Measurements from ENCODE around the gene PRRG2. TPM values are rescaled to one million over a fixed set of nuclear protein-coding genes. Genes with fewer than 3 reads are reported as not detected.

PRRG2 gene
- total and polyA plus RNA-seq, 2 of the 13 experiments (the other 11 are each of a cell fraction or from before 2014, with no cell fraction given): 0.66 to 0.82 TPM

- TF ChIP-seq WIZ (CRISPR knock-in tag; IDR thresholded peaks at IDR 0.05): no peak
- TF ChIP-seq, protein P1, sequence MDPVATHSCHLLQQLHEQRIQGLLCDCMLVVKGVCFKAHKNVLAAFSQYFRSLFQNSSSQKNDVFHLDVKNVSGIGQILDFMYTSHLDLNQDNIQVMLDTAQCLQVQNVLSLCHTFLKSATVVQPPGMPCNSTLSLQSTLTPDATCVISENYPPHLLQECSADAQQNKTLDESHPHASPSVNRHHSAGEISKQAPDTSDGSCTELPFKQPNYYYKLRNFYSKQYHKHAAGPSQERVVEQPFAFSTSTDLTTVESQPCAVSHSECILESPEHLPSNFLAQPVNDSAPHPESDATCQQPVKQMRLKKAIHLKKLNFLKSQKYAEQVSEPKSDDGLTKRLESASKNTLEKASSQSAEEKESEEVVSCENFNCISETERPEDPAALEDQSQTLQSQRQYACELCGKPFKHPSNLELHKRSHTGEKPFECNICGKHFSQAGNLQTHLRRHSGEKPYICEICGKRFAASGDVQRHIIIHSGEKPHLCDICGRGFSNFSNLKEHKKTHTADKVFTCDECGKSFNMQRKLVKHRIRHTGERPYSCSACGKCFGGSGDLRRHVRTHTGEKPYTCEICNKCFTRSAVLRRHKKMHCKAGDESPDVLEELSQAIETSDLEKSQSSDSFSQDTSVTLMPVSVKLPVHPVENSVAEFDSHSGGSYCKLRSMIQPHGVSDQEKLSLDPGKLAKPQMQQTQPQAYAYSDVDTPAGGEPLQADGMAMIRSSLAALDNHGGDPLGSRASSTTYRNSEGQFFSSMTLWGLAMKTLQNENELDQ (CRISPR knock-in tag; IDR thresholded peaks at IDR 0.05; ENCODE audit: borderline replicate concordance): no peak
- TF ChIP-seq FOXA1 (IDR thresholded peaks at IDR 0.05): no peak
- no peak for TF ChIP-seq FOXA1 (CRISPR knock-in tag; IDR thresholded peaks at IDR 0.05)
- no peak for TF ChIP-seq NPAS2 (CRISPR knock-in tag; IDR thresholded peaks at IDR 0.05; ENCODE audit: borderline replicate concordance)
- no peak for TF ChIP-seq ZNF816 (CRISPR knock-in tag; IDR thresholded peaks at IDR 0.05; ENCODE audit: borderline replicate concordance)
- TF ChIP-seq AGO2 (optimal IDR thresholded peaks at IDR 0.05; ENCODE audit: low read depth, low read length): no peak
- TF ChIP-seq, protein P2, sequence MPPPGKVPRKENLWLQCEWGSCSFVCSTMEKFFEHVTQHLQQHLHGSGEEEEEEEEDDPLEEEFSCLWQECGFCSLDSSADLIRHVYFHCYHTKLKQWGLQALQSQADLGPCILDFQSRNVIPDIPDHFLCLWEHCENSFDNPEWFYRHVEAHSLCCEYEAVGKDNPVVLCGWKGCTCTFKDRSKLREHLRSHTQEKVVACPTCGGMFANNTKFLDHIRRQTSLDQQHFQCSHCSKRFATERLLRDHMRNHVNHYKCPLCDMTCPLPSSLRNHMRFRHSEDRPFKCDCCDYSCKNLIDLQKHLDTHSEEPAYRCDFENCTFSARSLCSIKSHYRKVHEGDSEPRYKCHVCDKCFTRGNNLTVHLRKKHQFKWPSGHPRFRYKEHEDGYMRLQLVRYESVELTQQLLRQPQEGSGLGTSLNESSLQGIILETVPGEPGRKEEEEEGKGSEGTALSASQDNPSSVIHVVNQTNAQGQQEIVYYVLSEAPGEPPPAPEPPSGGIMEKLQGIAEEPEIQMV (CRISPR knock-in tag; IDR thresholded peaks at IDR 0.05; ENCODE audit: low read depth): no peak
- TF ChIP-seq HNF1B (CRISPR knock-in tag; IDR thresholded peaks at IDR 0.05): peak; percentile 47; the same call in 1 of the 2 replicates
- peak; percentile 28; the same call in 1 of the 2 replicates for TF ChIP-seq MAFG (CRISPR knock-in tag; IDR thresholded peaks at IDR 0.05)
- no peak for TF ChIP-seq ZNF264 (CRISPR knock-in tag; IDR thresholded peaks at IDR 0.05)
- no peak for TF ChIP-seq SSRP1 (CRISPR knock-in tag; IDR thresholded peaks at IDR 0.05)
- no peak for TF ChIP-seq ZNF562 (CRISPR knock-in tag; IDR thresholded peaks at IDR 0.05; ENCODE audit: borderline replicate concordance)
- TF ChIP-seq TBX2 (CRISPR knock-in tag; IDR thresholded peaks at IDR 0.05; ENCODE audit: borderline replicate concordance): no peak; the same call in 1 of the 2 replicates
- no peak for TF ChIP-seq ZNF20 (CRISPR knock-in tag; IDR thresholded peaks at IDR 0.05)
- no peak for TF ChIP-seq ZNF691 (CRISPR knock-in tag; IDR thresholded peaks at IDR 0.05; ENCODE audit: borderline replicate concordance, low read depth)
Measured at GRCh38 chr19:49591731-49592485, 10.8 kb downstream of the PRRG2 start (continued).

Data from HepG2 (cell line).